Measurements from ENCODE around the gene C18orf63.

DNA sequence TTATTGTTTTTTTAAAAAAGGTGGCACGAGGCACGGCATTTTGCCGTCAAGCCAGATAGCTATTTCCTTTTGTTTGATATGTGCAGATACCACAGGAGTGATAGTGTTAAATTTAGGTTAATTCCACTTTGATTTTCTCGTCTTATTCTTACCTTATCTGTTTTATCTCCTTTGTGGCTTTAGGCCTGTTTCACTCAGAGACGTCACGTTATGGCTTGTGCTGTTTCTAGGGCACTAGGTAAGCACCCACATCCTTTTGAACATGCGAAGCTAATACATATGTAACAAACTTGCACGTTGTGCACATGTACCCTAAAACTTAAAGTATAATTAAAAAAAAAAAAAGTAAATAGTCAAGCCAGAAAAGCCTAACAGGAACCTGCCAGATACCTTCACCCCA is 57.8 kb downstream of the C18orf63 start:
- TF ChIP-seq TAF1 (IDR thresholded peaks at IDR 0.05; ENCODE audit: borderline replicate concordance, low read depth, low read length): no peak
- no peak for TF ChIP-seq POLR2A (IDR thresholded peaks at IDR 0.05; ENCODE audit: low read depth, low read length)
